A549 (cell line): Measurements from ENCODE around the gene PNMA3.
"Not testable (repeated sequence)": the region's sequence is repeated elsewhere in the genome, so short reads cannot be mapped to it uniquely, and the experiment has no call there.

Experiments used
- CHD4 ChIP-seq: fragments of 200-600 bp; sonication (generic); IDR thresholded peaks from 2 replicates; pipeline ENCODE4 v1.6.1; 2016; ENCODE audit warnings: antibody characterized with exemption, mild to moderate bottlenecking, borderline replicate concordance
- CTCF ChIP-seq: fragments of >200 bp; sonication (Bioruptor Twin); formaldehyde crosslinking; IDR thresholded peaks from 3 replicates; pipeline ENCODE4 v1.5.1; 2016
- POLR2A ChIP-seq: IDR thresholded peaks from 2 replicates; pipeline ENCODE4 v1.6.1; 2012; ENCODE audit warnings: mild to moderate bottlenecking, low read length
- RFX5 ChIP-seq: fragments of 450-650 bp; IDR thresholded peaks from 2 replicates; pipeline ENCODE4 v1.7.1; 2014; ENCODE audit warnings: antibody characterized with exemption, mild to moderate bottlenecking, moderate library complexity
- USF2 ChIP-seq: fragments of 450-650 bp; IDR thresholded peaks from 2 replicates; pipeline ENCODE4 v1.6.1; 2014; ENCODE audit warnings: antibody characterized with exemption

- not testable (repeated sequence) for TF ChIP-seq POLR2A, CTCF, CHD4, RFX5, USF2
Observed at GRCh38 chrX:153106092-153106801, 50.0 kb downstream of the PNMA3 start.
